H1 (cell line): ENCODE data around the gene ERMN. TPM values are rescaled to one million over a fixed set of nuclear protein-coding genes. Genes with fewer than 3 reads are reported as not detected.

Experiments
- BACH1 ChIP-seq: IDR thresholded peaks from 2 replicates; pipeline ENCODE4 v1.6.1; 2012; ENCODE audit warnings: low read length, improper control_type of control experiment
- KDM5A ChIP-seq: fragments of 200-600 bp; IDR thresholded peaks from 2 replicates; pipeline ENCODE4 v1.7.1; 2012; ENCODE audit warnings: mild to moderate bottlenecking, low read length, inconsistent platforms, mixed read lengths
- SP1 ChIP-seq: IDR thresholded peaks from 2 replicates; pipeline ENCODE4 v1.6.1; 2011; ENCODE audit warnings: low read depth, low read length
- polyA plus RNA-seq, 7 experiments: library from polyadenylated mRNA; depleted of rRNA in 3 of 7; stranded (reverse) in 5 of 7; unstranded in 2 of 7; fragments of >200 nt in 5 of 7; fragments of 200-250 nt in 2 of 7; gene quantifications; 1 replicate in 5 of 7; 2 replicates in 1 of 7; 4 replicates in 1 of 7; pipeline versions ENCODE4 v1.2.1 to v1.2.3, GENCODE V29; 2011 to 2013; ENCODE audit warnings: missing spikeins in 2 of 7, mixed read lengths in 2 of 7
- total RNA-seq: library from RNA; stranded (reverse); fragmentation: NEBNext Ultra II Directional; extraction: Animal tissue kit (Norgen Biotek cat#: 25700); gene quantifications from 2 replicates; pipeline ENCODE4 v1.2.1, GENCODE V29; 2021

The ERMN gene
- total and polyA plus RNA-seq, 2 of the 8 experiments (the other 6 are each of a cell fraction or from before 2014, with no cell fraction given) = 0.11 TPM; not detected in 1

GRCh38 chr2:157287160-157287559, 38.5 kb downstream of the ERMN start (continued):
- TF ChIP-seq BACH1 (no peak), SP1 (no peak), KDM5A (no peak)
